Choroid plexus epithelial cell (primary cell): Measurements from ENCODE around the gene PAXIP1.

Experiments
- DNase-seq: peaks from one replicate; pipeline ENCODE4 v3.0.0-alpha.2; 2010; ENCODE audit warnings: low read depth
- H3K4me3 ChIP-seq: 2 replicates; pipeline ENCODE4 v1.5.1; 2011; ENCODE audit warnings: low read depth, mild to moderate bottlenecking, control low read depth, low read length, moderate library complexity
- CTCF ChIP-seq: conservative IDR thresholded peaks from 2 replicates; pipeline ENCODE4 v1.5.1; 2011; ENCODE audit warnings: low read depth, mild to moderate bottlenecking, control low read depth, inconsistent platforms, low read length, moderate library complexity

Gene PAXIP1

GRCh38 chr7:154905146-154905545, 97.8 kb downstream of the PAXIP1 start:
- no peak for TF ChIP-seq CTCF
- no peak for DNase-seq
- H3K4me3 ChIP-seq: no peak overlapping the region

GRCh38 chr7:154903083-154903731, 99.7 kb downstream of the PAXIP1 start:
- no peak for TF ChIP-seq CTCF
- H3K4me3 ChIP-seq: no peak overlapping the region
- no peak for DNase-seq

GRCh38 chr7:154902600-154903082, 100.3 kb downstream of the PAXIP1 start:
- H3K4me3 ChIP-seq: no peak overlapping the region
- no peak for DNase-seq
- TF ChIP-seq CTCF: no peak

GRCh38 chr7:154899862-154900261, 103.1 kb downstream of the PAXIP1 start:
- TF ChIP-seq CTCF: no peak
- H3K4me3 ChIP-seq: no peak overlapping the region
- DNase-seq: no peak

- DNase-seq: no peak
- no peak overlapping the region for H3K4me3 ChIP-seq
- no peak for TF ChIP-seq CTCF
Observed at GRCh38 chr7:154898973-154899855, 103.7 kb downstream of the PAXIP1 start.

- H3K4me3 ChIP-seq: no peak overlapping the region
- TF ChIP-seq CTCF: no peak
- no peak for DNase-seq
Observed at GRCh38 chr7:154896076-154896475, 106.8 kb downstream of the PAXIP1 start.
